ENCODE measurements around the gene HDAC4.
"Not testable (repeated sequence)": the region's sequence is repeated elsewhere in the genome, so short reads cannot be mapped to it uniquely, and the experiment has no call there.

HDAC4 gene

GRCh38 chr2:239177325-239177724 lies 223.5 kb downstream of the HDAC4 start:
- H3K9ac ChIP-seq (ENCODE audit: low read depth, low read length, poor library complexity, severe bottlenecking): no peak overlapping the region
- H3F3A ChIP-seq (ENCODE audit: low read depth): no peaks in the 10 kb centered on the region
- H3K27me3 ChIP-seq (ENCODE audit: insufficient read depth, low read length, poor library complexity, severe bottlenecking): no peaks in the 10 kb centered on the region
- no peaks in the 10 kb centered on the region for H3K9me2 ChIP-seq (replicated peaks; ENCODE audit: low read depth, low read length)
- no peaks in the 10 kb centered on the region for H3K79me2 ChIP-seq (ENCODE audit: insufficient read depth, low read length)
- H3K4me3 ChIP-seq (ENCODE audit: low read length, poor library complexity, severe bottlenecking): no peak overlapping the region
- no peak overlapping the region for H2AFZ ChIP-seq (ENCODE audit: low read length)
- no peaks in the 10 kb centered on the region for H4K20me1 ChIP-seq (ENCODE audit: insufficient read depth, low read length, poor library complexity, severe bottlenecking)
- H3K4me2 ChIP-seq (ENCODE audit: low read depth, low read length, poor library complexity, severe bottlenecking): no peak overlapping the region
- H3K4me1 ChIP-seq (ENCODE audit: insufficient read depth, low read length, poor library complexity, severe bottlenecking): no peaks in the 10 kb centered on the region
- H3K9me3 ChIP-seq (ENCODE audit: insufficient read depth, low read depth, low read length): peaks cover 10% of the 10 kb centered on the region; the same call in 1 of the 2 replicates
- TF ChIP-seq EZH2phosphoT487 (IDR thresholded peaks at IDR 0.05; ENCODE audit: borderline replicate concordance) (no peak), CTCF (conservative IDR thresholded peaks at IDR 0.05; ENCODE audit: low read length) (no peak)
- peaks cover 34% of the 10 kb centered on the region; the same call in 1 of the 2 replicates for H3K36me3 ChIP-seq (ENCODE audit: insufficient read depth, low read length)

- H3F3A ChIP-seq (ENCODE audit: low read depth); H3K4me3 ChIP-seq (ENCODE audit: low read length, poor library complexity, severe bottlenecking); H3K4me1 ChIP-seq (ENCODE audit: insufficient read depth, low read length, poor library complexity, severe bottlenecking); H3K4me2 ChIP-seq (ENCODE audit: low read depth, low read length, poor library complexity, severe bottlenecking); H3K79me2 ChIP-seq (ENCODE audit: insufficient read depth, low read length); H3K27me3 ChIP-seq (ENCODE audit: insufficient read depth, low read length, poor library complexity, severe bottlenecking); H3K9ac ChIP-seq (ENCODE audit: low read depth, low read length, poor library complexity, severe bottlenecking); H3K9me2 ChIP-seq (replicated peaks; ENCODE audit: low read depth, low read length); H2AFZ ChIP-seq (ENCODE audit: low read length); H4K20me1 ChIP-seq (ENCODE audit: insufficient read depth, low read length, poor library complexity, severe bottlenecking): not testable (repeated sequence)
- Histone ChIP-seq H3K9me3 (ENCODE audit: insufficient read depth, low read depth, low read length) (peaks cover 16% of the 10 kb centered on the region; the same call in 1 of the 2 replicates), H3K36me3 (ENCODE audit: insufficient read depth, low read length) (peaks cover 34% of the 10 kb centered on the region; the same call in 1 of the 2 replicates)
Observed at GRCh38 chr2:239176138-239176803, 224.5 kb downstream of the HDAC4 start.

- Histone ChIP-seq H3K9me3 (ENCODE audit: insufficient read depth, low read depth, low read length) (peaks cover 16% of the 10 kb centered on the region; the same call in 1 of the 2 replicates), H3K4me2 (ENCODE audit: low read depth, low read length, poor library complexity, severe bottlenecking) (no peak overlapping the region), H3K4me1 (ENCODE audit: insufficient read depth, low read length, poor library complexity, severe bottlenecking) (no peaks in the 10 kb centered on the region), H3K36me3 (ENCODE audit: insufficient read depth, low read length) (peaks cover 38% of the 10 kb centered on the region; the same call in 1 of the 2 replicates), H3K79me2 (ENCODE audit: insufficient read depth, low read length) (no peaks in the 10 kb centered on the region), H4K20me1 (ENCODE audit: insufficient read depth, low read length, poor library complexity, severe bottlenecking) (no peaks in the 10 kb centered on the region), H2AFZ (ENCODE audit: low read length) (no peak overlapping the region), H3K9me2 (replicated peaks; ENCODE audit: low read depth, low read length) (no peaks in the 10 kb centered on the region), H3F3A (ENCODE audit: low read depth) (no peaks in the 10 kb centered on the region), H3K27me3 (ENCODE audit: insufficient read depth, low read length, poor library complexity, severe bottlenecking) (no peaks in the 10 kb centered on the region), H3K4me3 (ENCODE audit: low read length, poor library complexity, severe bottlenecking) (no peak overlapping the region), H3K9ac (ENCODE audit: low read depth, low read length, poor library complexity, severe bottlenecking) (no peak overlapping the region)
- TF ChIP-seq EZH2phosphoT487 (IDR thresholded peaks at IDR 0.05; ENCODE audit: borderline replicate concordance): no peak
- TF ChIP-seq CTCF (conservative IDR thresholded peaks at IDR 0.05; ENCODE audit: low read length): no peak
Observed at GRCh38 chr2:239175181-239175580, 225.6 kb downstream of the HDAC4 start.

- Histone ChIP-seq H3K9me3 (ENCODE audit: insufficient read depth, low read depth, low read length) (peaks cover 16% of the 10 kb centered on the region; the same call in 1 of the 2 replicates), H3K79me2 (ENCODE audit: insufficient read depth, low read length) (no peaks in the 10 kb centered on the region), H3F3A (ENCODE audit: low read depth) (no peaks in the 10 kb centered on the region), H3K4me2 (ENCODE audit: low read depth, low read length, poor library complexity, severe bottlenecking) (no peak overlapping the region), H3K9ac (ENCODE audit: low read depth, low read length, poor library complexity, severe bottlenecking) (no peak overlapping the region), H3K27me3 (ENCODE audit: insufficient read depth, low read length, poor library complexity, severe bottlenecking) (no peaks in the 10 kb centered on the region), H2AFZ (ENCODE audit: low read length) (no peak overlapping the region), H3K4me1 (ENCODE audit: insufficient read depth, low read length, poor library complexity, severe bottlenecking) (no peaks in the 10 kb centered on the region), H4K20me1 (ENCODE audit: insufficient read depth, low read length, poor library complexity, severe bottlenecking) (no peaks in the 10 kb centered on the region), H3K9me2 (replicated peaks; ENCODE audit: low read depth, low read length) (no peaks in the 10 kb centered on the region), H3K4me3 (ENCODE audit: low read length, poor library complexity, severe bottlenecking) (no peak overlapping the region), H3K36me3 (ENCODE audit: insufficient read depth, low read length) (peaks cover 45% of the 10 kb centered on the region; the same call in 1 of the 2 replicates)
- TF ChIP-seq EZH2phosphoT487 (IDR thresholded peaks at IDR 0.05; ENCODE audit: borderline replicate concordance) (no peak), CTCF (conservative IDR thresholded peaks at IDR 0.05; ENCODE audit: low read length) (no peak)
Observed at GRCh38 chr2:239173301-239173700, 227.5 kb downstream of the HDAC4 start.

All from Loucy (cell line).